GM18861 (cell line): ENCODE results near the gene LMX1B.
A peak's percentile ranks its signal among the peaks of the same experiment; 100 is the strongest.
"Not testable (repeated sequence)": the region's sequence is repeated elsewhere in the genome, so short reads cannot be mapped to it uniquely, and the experiment has no call there.

Experiments used
- ATAC-seq: cut with Tn5 transposase; IDR thresholded peaks from one replicate; pipeline ENCODE4 v1.9.1; 2021; ENCODE audit not compliant: unreplicated experiment

Gene LMX1B

GRCh38 chr9:126705767-126706697, 92.3 kb downstream of the LMX1B start:
- no peak for ATAC-seq

GRCh38 chr9:126706698-126707053, 92.9 kb downstream of the LMX1B start:
- ATAC-seq: no peak

- no peak for ATAC-seq
These were observed 93.4 kb downstream of the LMX1B start for GRCh38 chr9:126707083-126707482.

- not testable (repeated sequence) for ATAC-seq
These were observed 94.0 kb downstream of the LMX1B start for GRCh38 chr9:126707712-126708111.

GRCh38 chr9:126708178-126708577, 94.5 kb downstream of the LMX1B start:
- ATAC-seq: no peak

GRCh38 chr9:126709241-126709640, 95.5 kb downstream of the LMX1B start:
- no peak for ATAC-seq

- ATAC-seq: no peak
These were observed 101.7 kb downstream of the LMX1B start for GRCh38 chr9:126715382-126715781.

GRCh38 chr9:126717441-126717840, 103.7 kb downstream of the LMX1B start:
- not testable (repeated sequence) for ATAC-seq

GRCh38 chr9:126719618-126720031, 105.9 kb downstream of the LMX1B start:
- peak; percentile 35 for ATAC-seq

GRCh38 chr9:126720036-126720435, 106.3 kb downstream of the LMX1B start:
- ATAC-seq: no peak

- ATAC-seq: no peak
These were observed 107.2 kb downstream of the LMX1B start for GRCh38 chr9:126720661-126721563.

- no peak for ATAC-seq
These were observed 107.8 kb downstream of the LMX1B start for GRCh38 chr9:126721564-126721981.

- peak; percentile 48 for ATAC-seq
These were observed 108.7 kb downstream of the LMX1B start for GRCh38 chr9:126722252-126722921.

GRCh38 chr9:126722922-126723806, 109.4 kb downstream of the LMX1B start:
- ATAC-seq: no peak

GRCh38 chr9:126723807-126724172, 110.1 kb downstream of the LMX1B start:
- no peak for ATAC-seq

GRCh38 chr9:126724226-126724625, 110.5 kb downstream of the LMX1B start:
- no peak for ATAC-seq

GRCh38 chr9:126725485-126725884, 111.8 kb downstream of the LMX1B start:
- not testable (repeated sequence) for ATAC-seq

GRCh38 chr9:126728210-126728609, 114.5 kb downstream of the LMX1B start:
- ATAC-seq: not testable (repeated sequence)

GRCh38 chr9:126730592-126730991, 116.9 kb downstream of the LMX1B start:
- ATAC-seq: not testable (repeated sequence)

- no peak for ATAC-seq
These were observed 119.3 kb downstream of the LMX1B start for GRCh38 chr9:126733005-126733404.
